Posterior vena cava (tissue), 2 donors: Measurements from ENCODE around the gene SELENOI. TPM values are rescaled to one million over a fixed set of nuclear protein-coding genes. Genes with fewer than 3 reads are reported as not detected.
"Not testable (repeated sequence)": the region's sequence is repeated elsewhere in the genome, so short reads cannot be mapped to it uniquely, and the experiment has no call there.

Source experiments
- DNase-seq: peaks from one replicate; pipeline ENCODE4 v3.0.0-alpha.2; 2020; ENCODE audit warnings: low spot score
- intact Hi-C, 2 donors: fragments of 100-400 bp; cut with DNase I; formaldehyde crosslinking; loops; one replicate each; pipeline versions ENCODE4 v1.14.1 to v1.14.2; 2022 to 2023
- total RNA-seq, 2 donors: library from RNA; stranded (reverse); fragmentation: NEBNext Ultra II Directional; extraction: Animal tissue kit (Norgen Biotek cat#: 25700); gene quantifications; one replicate each; pipeline ENCODE4 v1.2.1, GENCODE V29; 2021
- donor health status: DM: yes; HTN: yes; CAD: no.
- donor health status: DM: yes; HTN: yes; CAD: no.

Gene SELENOI
- total RNA-seq, 2 donors from 2014 or later = 12.2 to 14.6 TPM

GRCh38 chr2:26351375-26352090 lies 5.6 kb downstream of the SELENOI start:
- intact Hi-C loops = no loop called here

DNA sequence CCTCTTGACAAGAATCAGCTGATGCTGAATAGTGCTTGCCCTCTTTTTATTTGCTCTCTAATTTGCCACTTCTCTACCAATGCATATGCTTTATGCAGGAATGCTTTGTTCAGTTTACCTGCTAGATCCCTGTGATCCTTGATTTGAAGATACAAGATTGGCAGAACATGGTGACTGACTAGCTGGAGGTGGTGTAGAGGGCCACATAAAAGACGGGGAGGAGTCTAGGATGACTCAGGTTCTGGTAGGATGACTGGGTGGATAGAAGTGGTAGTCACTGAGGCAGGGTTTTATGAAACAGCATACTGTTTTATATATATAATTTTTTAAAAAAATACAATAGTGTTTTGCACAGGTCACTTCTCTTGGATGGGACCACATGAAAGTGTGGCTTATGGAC lies 6.9 kb downstream of the SELENOI start:
- intact Hi-C loops = no loop called here
- DNase-seq = no peak

More at GRCh38 chr2:26351375-26352090, 5.6 kb downstream of the SELENOI start:
- no peak for DNase-seq

GRCh38 chr2:26354469-26354868 lies 8.5 kb downstream of the SELENOI start:
- intact Hi-C loops = not testable (repeated sequence)

DNA sequence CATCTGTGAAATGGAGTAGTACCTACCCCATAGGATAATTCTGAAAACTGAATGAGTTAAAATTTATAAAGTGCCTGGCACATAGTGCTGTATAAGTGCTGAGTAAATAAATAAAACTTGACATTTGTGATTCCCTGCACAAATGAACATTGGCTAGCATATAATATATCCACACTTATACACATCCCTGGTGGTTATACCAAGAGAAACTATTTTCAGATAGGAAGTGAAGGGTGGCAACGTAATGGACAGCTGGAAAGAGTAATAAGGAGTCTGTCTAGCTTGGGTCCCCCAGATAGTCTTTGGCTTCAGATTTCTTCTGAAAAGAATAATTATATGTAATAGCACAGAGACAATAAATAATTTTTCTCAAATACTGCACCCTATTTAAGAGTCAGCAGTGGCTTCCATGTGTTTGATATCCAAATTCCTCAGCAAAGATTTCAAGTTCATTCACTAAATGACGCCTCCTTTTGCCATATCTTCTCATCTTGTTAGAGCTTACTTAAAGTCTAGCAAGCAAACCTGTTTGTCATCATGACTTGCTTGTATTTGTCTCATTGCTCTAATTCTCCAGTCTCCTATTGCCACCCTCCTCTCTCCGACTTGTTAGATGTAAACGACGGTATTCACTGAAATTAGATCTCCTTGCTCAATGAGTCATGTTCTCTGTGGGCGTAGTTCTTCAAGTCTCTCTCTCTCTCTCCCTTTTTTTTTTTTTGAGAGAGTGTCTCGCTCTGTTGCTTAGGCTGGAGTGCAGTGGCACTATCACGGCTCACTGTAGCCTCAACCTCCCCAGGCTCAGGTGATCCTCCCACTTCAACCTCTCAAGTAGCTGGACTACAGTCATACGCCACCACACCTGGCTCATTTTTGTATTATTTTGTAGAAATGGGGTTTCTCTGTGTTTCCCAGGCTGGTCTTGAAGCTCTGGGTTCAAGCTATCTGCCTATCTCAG lies 9.4 kb downstream of the SELENOI start:
- intact Hi-C loops = no loop called here
- no peak for DNase-seq

More at GRCh38 chr2:26354469-26354868, 8.5 kb downstream of the SELENOI start:
- DNase-seq = not testable (repeated sequence)

- DNase-seq = no peak
- intact Hi-C loops = no loop called here
These were observed 10.2 kb downstream of the SELENOI start for GRCh38 chr2:26356111-26356510.

DNA sequence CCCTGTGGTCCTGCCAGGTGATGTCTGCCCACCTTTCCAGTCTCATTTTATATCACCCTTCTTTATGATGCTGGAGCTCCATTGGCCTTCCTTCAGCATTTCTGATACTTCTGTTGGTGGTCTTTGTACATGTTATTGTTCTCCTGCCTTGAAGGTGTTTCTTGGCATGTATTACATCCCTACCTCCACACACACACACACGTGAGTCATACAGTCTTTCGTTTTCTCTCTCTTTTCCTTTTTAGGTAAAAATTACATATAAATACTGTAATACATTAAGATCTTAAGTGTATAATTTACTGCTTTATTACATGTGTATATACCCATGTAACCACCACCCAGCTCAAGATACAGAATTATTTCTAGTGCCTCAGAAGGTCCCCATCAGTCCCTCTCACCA lies 10.8 kb downstream of the SELENOI start:
- no peak for DNase-seq
- intact Hi-C loops = no loop called here

DNA sequence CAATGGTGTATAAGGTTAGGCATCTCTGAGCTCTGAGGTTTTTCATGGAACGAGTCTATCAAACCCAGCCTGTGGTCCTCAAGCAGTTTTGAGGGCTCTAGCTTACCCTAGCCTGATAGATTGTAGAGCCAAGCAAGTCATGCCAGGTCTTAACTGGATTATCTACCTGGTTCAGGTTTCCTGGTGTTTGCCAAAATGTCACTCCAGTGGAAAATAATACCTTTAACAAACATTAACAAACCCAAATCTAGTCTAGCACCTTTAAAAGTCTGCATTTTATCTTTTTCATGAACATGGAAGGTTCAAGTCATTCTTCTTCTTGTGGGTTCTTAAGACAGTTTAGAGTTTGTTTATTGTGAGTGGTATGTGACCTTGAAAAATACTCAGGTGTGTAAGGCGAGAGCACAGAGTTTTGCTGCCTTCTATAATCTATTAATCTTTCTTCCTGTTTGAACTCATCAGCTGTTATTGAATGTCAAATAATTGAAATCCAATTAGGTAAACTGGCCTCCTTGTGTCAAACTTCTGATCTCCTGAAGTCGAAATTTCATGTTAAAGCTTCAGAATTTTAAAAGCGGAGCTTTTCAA lies 14.0 kb downstream of the SELENOI start:
- DNase-seq = no peak
- intact Hi-C loops = no loop called here

GRCh38 chr2:26363323-26363722 lies 17.4 kb downstream of the SELENOI start:
- intact Hi-C loops = no loop called here

GRCh38 chr2:26363958-26364357 lies 18.0 kb downstream of the SELENOI start:
- intact Hi-C loops = no loop called here
- DNase-seq = no peak

More at GRCh38 chr2:26363323-26363722, 17.4 kb downstream of the SELENOI start:
- no peak for DNase-seq

GRCh38 chr2:26364669-26365068 lies 18.7 kb downstream of the SELENOI start:
- intact Hi-C loops = no loop called here
- DNase-seq = no peak

DNA sequence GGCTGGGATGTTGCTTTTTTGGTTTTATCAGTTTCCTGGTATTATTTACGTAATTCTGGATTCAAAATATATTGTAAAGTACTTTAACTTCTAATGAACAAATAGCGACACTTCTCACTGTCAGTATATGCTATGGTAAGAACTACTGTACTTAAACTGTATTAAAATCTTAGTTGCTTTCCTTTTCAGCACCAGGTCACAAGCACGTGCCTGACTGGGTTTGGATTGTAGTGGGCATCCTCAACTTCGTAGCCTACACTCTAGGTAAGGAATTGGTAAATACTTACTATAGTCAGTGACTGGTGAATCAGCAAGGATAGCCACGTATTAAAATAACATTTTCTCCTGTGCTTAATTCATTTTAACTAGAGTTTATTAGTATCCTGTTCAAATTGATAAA lies 21.0 kb downstream of the SELENOI start:
- intact Hi-C loops = no loop called here
- no peak for DNase-seq

DNA sequence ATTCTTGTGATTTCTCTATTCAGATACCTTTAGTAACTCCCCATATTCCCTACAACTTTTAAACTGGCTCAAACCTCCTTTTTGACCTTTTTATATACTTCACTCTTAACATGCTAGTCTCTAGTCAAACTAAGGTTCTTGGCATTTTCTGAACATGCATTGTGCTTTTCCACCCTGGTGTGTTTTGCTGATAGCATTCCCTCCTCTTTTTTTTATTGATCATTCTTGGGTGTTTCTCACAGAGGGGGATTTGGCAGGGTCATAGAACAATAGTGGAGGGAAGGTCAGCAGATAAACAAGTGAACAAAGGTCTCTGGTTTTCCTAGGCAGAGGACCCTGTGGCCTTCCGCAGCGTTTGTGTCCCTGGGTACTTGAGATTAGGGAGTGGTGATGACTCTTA lies 23.7 kb downstream of the SELENOI start:
- intact Hi-C loops, DNase-seq: not testable (repeated sequence)

DNA sequence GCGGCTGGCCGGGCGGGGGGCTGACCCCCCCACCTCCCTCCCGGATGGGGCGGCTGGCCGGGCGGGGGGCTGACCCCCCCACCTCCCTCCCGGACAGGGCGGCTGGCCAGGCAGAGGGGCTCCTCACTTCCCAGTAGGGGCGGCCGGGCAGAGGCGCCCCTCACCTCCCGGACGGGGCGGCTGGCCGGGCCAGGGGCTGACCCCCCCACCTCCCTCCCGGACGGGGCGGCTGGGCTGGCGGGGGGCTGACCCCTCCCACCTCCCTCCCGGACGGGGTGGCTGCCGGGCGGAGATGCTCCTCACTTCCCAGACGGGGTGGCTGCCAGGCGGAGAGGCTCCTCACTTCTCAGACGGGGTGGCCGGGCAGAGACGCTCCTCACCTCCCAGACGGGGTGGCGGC lies 25.0 kb downstream of the SELENOI start:
- DNase-seq, intact Hi-C loops: not testable (repeated sequence)

DNA sequence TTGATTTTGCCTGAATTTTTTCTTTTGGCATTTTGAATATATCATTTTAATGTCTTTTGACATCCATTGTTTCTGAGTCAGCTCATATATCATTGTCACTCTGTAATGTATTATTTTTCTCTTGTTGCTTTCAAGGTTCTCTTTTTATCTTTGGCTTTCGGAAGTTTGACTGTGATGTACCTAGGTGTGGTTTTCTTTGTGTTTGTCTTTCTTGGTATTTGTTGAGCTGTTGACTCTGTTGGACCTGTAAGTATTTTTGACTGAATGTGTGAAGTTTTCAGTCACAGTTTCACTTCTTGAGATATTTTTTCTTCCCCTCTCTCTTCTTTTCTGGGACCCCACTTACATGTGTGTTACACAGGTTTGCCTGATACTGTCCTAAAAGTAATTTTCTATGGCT lies 30.9 kb downstream of the SELENOI start:
- no peak for DNase-seq
- intact Hi-C loops = no loop called here

GRCh38 chr2:26380281-26380680 lies 34.3 kb downstream of the SELENOI start:
- no peak for DNase-seq
- intact Hi-C loops = no loop called here

GRCh38 chr2:26382564-26382963 lies 36.6 kb downstream of the SELENOI start:
- no peak for DNase-seq
- intact Hi-C loops = no loop called here

- intact Hi-C loops = no loop called here
These were observed 38.2 kb downstream of the SELENOI start for GRCh38 chr2:26384183-26384582.

DNA sequence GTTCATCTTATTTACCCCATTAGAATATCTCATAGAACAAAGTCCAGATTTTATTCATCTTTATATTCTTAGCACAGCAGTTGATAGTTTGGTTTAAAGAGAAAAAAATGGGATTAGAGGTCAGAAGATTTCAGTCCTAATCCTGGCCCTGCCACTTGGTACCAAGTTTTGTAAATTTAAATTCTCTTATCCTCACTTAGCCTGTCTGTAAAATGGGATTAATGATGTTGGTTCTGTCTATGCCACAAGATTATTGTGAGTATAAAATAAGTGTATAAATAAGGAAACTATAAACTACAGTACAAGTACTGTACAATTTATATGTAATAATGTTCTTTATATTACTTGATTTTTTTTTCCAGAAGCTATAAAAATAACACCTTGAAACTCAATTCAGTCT lies 38.7 kb downstream of the SELENOI start:
- DNase-seq = no peak
- intact Hi-C loops = no loop called here

More at GRCh38 chr2:26384183-26384582, 38.2 kb downstream of the SELENOI start:
- DNase-seq = no peak

GRCh38 chr2:26387189-26387588 lies 41.2 kb downstream of the SELENOI start:
- DNase-seq = no peak
- intact Hi-C loops = no loop called here

DNA sequence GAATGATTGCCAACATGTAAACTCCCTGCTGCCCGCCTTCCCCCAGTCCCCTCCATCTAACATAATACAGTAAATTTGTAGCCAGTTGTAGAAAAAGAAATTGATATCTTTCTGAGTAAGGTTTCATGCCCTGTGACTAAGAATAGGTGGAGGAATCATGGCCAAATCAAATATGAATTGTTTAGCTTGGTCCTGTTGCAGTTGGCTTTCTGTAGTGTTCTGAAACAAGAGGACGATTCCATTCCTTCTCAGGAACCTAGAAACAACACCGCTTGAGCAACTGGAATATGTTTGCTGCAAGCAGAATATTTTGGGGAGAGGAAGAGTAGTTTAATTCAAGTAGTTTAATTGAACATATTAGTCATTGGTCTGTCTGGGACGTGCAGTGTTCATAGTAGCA lies 48.8 kb downstream of the SELENOI start:
- no peak for DNase-seq
- intact Hi-C loops = no loop called here
